ENCODE measurements around the gene SUPT20H.
A peak's percentile ranks its signal among the peaks of the same experiment; 100 is the strongest.
"Not testable (repeated sequence)": the region's sequence is repeated elsewhere in the genome, so short reads cannot be mapped to it uniquely, and the experiment has no call there.

SUPT20H gene

DNA sequence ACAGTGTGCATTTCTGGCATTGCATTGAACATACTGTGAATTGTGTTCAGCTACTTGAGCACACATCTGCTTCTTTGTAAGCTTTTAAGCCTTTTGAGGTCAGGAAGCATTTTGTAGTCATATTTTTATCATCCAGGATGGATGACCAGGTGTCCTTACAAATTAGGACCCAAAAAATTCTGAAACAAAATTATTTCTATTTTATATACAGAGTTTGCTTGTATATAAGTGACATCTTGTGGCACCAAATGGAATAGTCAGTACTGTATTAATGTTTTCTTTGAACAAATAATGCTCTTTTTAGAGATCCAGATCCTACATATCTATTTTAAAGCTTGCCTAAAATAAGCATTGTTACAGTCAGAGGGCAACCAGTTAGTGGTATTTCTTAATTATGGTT, 9.5 kb upstream of the SUPT20H start:
- DNase-seq: peak in 1 of 2 experiments; percentile 21

DNA sequence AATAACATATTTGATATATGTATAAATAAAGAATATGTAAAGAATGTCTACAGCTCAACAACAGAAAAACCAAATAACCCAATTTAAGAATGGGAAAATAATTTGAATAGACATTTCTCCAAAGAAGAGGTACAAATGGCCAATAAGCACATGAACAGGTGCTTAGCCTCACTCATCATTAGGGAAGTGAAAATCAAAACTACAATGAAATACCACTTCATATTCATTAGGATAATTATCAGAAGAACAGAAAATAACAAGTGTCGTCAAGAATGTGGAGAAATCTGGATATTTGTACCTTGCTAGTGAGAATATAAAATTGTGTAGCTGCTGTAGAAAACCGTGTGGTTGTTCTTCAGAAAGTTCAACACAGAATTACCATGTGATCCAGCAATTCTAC, 8.4 kb upstream of the SUPT20H start:
- DNase-seq: no peak

DNA sequence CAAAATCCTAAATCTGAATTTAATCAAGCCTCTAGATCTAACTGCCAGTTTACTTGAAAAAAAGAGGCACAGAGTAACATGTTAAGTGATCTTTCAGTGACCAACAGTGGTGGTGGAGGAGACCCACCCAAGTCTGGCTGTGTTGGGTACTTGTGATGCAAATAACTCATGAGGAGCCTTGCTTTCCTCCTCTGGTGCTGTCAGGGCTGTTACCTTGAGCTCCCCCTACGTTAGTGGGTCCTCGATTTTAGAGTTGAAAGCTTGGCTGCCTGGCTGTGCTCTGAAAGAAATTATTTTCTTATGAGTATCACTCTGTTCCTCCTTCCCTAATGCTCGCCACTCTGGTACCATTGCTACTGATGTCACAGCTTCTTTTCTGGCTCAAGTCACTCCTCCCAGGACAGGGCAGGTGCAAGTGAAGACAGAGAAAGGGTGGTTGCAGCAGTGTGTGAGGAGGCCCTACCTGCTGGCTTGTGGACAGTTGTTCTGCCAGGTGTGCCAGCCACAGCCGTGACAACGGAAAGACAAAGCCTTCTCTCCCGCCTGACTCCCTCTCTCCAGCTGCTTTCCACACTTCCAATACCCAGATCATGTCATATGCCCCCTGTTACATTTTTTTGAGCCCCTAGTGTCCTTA, 6.5 kb upstream of the SUPT20H start:
- DNase-seq: no peak

DNA sequence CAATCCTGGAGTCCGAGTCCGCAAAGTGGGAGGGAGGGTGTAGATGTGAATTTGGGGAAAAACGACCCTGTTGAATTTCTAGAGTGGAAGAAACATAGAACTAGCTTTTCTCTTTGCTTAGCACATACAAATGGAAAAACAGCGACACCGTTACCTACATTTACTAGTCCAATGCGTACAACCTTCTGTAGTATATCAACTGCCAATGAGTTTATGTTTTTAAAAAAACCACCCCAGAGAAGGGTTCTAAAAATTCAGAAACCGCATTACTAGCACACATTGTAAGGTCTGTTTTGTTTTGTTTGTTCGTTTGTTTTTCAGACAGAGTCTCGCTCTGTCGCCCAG, 332 bp upstream of the SUPT20H start:
- no peak for DNase-seq

DNA sequence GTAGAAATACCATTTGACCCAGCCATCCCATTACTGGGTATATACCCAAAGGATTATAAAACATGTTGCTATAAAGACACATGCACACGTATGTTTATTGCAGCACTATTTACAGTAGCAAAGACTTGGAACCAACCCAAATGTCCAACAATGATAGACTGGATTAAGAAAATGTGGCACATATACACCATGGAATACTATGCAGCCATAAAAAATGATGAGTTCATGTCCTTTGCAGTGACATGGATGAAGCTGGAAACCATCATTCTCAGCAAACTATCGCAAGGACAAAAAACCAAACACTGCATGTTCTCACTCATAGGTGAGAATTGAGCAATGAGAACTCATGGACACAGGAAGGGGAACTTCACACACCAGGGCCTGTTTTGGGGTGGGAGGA, 3.3 kb downstream of the SUPT20H start:
- DNase-seq: not testable (repeated sequence)

DNA sequence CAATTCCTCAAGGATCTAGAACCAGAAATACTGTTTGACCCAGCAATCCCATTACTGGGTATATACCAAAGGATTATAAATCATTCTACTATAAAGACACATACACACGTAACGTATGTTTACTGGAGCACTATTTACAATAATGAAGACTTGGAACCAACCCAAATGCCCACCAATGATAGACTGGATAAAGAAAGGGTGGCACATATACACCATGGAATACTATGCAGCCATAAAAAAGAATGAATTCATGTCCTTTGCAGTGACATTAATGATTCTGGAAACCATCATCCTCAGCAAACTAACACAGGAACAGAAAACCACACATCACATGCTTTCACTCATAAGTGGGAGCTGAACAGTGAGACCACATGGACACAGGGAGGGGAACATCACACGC, 6.4 kb downstream of the SUPT20H start:
- not testable (repeated sequence) for DNase-seq

DNA sequence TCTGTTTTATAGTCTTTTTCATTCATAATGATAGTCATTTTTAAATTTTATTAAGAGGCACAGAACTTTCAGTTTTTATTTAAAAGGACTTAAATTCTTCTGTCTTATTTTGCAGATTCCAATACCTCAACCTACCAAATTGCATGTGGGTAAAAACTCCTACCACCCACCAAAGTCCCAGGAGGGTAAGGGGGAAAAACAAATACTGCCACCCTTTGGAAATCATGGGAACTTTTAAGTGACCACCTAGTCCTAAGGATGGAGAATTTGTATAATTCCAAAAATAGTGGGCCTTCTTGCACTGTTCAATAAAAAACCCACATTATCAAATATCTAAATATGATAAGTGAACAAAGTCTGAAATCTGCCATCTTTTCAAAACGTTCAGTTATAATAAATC, 9.7 kb downstream of the SUPT20H start:
- no peak for DNase-seq

DNA sequence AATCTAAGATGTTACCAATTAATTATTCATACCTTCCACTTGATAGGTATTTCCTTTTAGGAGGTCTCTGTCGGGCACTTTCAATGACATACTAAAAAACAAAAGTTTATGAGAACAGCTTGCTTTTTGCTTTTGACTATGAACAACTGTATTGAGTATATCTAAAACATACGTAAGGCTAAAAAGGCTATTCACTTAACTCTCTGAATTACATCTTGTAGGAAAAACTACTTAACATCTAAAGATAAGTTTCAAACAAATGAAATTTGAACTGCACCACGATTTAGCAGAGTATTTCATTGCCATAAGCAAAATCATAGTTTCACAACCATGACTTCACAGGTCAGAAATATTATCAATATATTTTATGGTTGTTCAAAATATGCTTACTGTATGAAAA, 11.6 kb downstream of the SUPT20H start:
- no peak for DNase-seq

DNA sequence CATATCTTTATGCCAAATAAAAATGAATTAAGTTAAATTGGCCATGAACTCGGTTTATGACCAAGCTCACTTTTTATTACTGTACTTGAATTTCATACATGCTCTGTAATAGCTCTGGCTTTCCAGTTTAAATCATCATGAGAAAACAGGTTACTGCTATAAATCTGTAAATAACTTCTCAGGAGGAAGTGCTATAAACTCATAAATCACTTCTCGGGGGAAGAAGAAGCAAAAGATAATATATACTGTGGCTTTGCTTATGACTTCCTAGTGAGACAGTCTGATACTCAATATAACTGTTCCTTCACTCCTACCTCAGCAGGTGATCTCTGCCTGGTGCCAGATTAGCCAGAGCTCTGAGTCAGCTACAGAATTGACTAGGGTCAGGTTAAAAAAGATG, 12.5 kb downstream of the SUPT20H start:
- DNase-seq: no peak

DNA sequence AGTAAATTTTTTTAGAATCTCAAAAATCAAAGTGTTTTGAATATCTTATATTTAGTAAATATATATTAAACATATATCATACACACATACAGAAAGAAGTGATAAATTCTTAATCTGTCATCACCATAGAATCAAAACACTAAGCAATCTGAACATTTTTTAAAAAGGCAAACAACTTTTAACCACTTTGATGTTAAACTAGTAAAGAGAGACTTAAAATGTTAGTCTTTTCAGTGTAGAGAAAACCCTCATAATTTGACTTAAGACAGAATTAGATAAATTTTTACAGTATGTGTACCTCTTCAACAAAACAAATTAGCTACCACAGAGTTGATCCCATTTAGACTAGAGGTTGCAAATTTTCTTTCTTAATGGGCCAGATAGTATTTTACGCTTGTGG, 13.4 kb downstream of the SUPT20H start:
- DNase-seq: no peak

DNA sequence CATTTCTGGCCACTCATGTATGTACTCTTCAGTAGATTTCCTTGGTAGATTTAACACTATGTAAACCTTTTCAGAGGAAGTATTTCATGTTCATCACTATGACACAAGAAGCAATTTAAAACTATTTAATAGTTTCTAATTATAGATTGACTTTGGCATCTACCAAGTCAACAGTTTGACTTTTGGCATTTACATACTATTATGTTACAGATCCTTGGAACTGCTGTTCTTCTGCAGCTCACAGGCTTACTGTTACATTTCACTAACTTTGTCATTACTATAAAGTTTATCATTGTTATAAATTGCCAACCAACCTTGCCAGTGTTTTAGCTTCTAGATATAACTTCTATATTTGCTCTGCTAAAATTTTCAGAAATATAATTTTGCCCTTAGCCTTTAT, 18.7 kb downstream of the SUPT20H start:
- DNase-seq: no peak

DNA sequence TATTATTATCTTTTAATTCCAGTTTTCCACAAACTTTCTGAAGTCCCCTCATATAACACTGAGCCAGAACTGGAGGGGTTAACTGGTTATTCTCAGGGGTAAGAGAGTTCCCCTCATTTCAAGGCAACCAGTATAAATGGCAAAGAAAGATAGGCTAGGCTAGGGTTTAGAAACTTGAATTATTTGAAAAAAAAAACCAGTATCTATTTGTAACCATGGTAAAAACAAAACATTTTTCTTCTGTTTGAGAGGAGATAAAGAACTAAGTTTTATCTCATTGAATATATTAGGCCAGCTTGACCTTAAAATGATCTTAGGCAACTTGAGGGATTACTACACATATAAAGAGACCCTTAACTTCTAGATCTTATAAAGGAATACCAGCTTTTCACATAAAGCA, 19.6 kb downstream of the SUPT20H start:
- DNase-seq: no peak

DNA sequence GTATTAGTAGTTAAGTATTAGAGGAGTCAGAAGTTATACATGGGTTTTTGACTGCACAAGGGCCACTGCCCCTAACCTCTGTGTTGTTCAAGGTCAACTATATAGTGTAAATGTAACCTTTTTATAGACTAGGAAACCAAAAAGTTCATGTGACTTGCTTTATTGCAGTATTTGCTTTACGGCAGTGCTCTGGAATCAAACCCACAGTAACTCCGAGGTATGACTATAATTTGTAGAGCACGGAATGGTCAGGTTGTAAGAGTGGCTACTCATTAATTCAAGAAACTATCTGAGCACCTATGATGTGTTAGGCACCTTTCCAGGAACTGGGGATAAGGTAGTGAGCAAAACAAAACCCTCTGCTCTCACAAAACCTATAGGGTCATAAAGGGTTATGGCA, 22.2 kb downstream of the SUPT20H start:
- no peak for DNase-seq

DNA sequence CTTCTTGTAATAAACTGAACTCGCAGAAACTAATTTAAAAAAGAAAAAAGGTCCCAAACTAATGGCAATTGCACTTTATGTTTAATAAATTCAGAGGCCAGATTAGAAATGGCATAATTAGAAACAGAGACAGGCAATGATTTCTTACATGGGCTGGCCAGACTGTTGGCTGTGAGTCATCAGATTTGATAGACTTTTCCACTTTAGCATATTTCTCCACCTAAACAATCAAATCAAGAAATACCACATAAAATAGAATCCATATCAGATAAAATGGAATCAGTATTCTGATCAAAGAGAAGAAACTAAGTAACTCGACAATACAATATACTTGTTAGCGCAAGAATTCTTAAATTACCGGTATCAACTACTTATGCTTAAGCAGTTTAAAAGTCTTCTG, 29.9 kb downstream of the SUPT20H start:
- DNase-seq: no peak

DNA sequence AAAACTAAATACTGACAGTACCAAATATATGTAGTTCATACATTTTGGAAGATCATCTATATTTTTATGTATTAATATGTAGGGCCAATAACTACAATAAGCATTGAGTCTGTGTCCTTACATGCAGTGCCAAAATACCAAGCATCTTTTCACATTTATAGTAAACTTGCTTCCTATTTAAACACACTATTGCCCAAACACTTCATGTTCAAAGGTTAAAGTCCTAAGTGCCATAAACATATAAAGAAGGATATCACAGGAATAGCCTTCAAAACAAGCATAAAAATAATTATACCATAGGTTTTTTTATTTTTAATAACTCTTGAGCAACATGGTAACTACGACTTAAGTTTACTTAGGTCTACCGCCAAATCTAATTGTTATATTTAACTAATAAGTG, 31.8 kb downstream of the SUPT20H start:
- DNase-seq: no peak

DNA sequence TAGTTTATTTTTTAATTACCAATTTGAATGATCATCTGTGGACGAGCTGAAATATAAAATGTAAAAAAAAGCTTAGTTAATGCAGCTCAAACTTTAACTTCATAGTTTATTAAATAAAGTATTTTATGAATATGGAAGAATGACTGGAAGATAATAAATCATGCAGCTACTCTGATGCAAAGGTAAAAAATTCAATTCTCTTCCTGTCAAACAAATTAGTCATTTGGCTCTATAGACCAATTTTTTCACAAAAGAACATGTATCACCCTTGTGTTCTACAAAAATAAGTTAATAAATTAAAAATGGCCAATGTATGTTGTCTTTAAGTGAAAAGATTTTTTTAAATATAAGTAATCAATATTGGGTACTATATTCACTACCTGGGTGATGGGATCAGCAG, 32.7 kb downstream of the SUPT20H start:
- no peak for DNase-seq

DNA sequence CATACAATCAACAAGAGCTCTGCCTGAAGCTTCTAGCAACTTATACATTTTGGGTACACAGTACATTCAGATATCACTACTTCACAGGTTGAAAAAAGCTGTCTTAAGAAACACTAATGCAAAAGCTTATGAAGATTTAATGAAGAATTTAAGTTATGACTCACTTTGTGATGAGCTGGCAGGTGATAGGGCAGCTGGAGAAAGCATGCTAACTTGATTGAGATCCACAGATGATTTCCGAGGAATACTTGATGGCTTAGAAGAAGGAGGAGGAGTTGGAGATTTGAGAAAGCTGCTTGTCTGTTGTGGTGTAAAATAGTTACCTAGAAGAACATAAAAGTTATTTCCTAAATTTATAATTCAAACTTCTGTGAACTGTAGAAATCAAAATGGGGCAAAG, 35.6 kb downstream of the SUPT20H start:
- no peak for DNase-seq

DNA sequence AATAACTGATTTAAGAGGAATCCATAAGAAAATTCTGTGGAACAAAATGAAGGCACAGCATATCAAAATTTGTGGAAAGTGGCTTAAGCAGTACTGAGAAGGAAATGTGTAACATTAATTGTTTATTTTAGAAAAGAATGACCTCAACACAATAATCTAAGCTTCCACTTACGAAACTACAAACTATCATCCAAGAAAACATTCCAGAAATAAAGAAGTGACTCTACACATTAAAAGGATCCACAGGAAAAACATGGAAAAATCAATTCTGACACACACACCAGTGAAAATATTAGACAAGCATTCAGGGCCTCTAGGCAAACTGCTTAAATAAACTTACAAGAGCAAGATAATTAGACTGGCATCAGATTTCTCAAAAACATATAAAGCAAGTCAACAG, 44.9 kb downstream of the SUPT20H start:
- DNase-seq: no peak

DNA sequence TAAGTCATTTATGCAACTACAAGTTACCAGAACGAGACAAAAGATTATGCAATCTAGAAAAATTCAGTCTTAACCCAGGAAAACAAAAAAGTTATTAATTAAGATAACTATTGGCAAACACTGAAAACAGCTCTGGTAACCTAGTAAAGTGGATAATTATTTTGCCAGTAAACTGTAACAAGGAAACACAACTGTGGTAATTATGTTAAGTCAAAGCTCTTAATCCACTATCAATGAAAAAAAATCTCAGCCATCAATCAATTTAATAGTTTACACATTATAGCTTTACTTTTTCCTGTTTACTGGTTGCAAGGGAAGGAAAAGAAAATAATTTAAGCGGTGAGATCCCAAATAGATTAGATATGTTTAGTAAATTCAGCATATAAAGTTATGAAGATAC, 47.7 kb downstream of the SUPT20H start:
- no peak for DNase-seq

DNA sequence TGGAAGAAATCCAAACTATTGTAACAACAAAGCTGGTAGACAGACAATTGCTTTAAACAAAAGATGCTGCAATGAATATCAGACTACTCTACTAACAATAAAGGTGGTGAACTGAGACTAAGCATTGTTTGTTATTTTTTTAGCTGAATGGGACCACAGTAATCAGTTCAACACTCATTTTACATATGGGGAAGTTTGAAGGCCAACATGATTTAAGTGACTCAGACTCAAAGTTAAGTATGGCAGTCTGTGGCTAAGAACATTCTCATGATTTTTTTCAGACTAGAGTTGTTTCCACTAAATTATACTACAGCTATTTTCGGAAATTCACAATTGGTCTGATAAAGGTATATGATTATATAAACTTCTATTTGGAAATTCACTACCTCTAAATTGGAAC, 48.5 kb downstream of the SUPT20H start:
- no peak for DNase-seq

DNA sequence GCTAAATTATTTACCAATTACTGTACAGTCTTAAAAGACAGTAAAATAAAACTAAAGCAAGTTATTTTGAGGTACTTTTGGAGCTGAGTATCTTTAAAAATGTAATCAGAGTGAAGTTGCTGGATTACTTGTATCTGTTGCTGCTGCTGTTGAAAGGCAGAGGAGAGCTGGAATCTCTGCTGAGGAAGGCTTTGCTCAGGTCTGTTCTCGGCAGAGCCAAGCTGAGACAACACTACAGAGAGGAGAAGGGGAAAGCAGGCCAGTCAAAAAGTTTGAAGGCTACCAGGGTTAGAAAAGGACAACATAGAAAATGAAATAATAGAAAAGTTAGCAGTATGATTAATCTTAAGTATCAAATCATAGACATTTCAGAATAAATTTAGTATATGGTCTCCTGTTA, 49.1 kb downstream of the SUPT20H start:
- DNase-seq: no peak

DNA sequence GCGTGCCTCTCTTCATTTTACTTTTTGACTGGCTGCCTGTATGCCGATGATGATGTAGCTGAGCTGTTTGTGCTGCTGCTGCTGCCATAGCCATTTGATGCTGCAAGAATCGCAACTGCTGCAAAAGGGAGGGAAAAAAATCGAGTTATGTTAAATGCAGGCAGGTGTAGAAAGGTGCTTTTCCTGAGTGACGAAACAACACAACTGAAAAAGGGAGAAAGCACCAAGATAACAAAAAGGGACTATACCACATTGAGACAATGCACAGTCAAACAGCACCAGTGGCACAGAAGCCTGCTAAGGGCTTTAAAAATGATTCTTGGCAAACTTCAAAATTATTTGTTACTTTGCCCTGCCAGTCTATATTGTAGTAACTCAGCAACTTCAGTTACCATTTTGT, 49.8 kb downstream of the SUPT20H start:
- DNase-seq: no peak

DNA sequence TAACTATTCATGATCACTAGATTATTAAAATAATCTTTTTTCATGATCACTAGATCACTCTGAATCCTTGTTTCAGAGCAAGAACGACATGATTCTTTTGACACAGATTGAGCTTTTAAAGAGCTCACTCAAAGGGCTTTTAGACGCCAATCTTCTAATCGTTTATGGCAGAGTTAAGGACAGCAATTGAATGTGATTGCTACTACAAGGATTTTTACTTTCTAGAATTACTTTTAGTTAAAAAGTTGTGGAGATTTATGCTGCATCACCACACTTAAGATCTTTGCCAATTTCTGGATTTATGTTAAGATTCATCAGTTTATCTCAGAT, 57.6 kb downstream of the SUPT20H start:
- DNase-seq: no peak

DNA sequence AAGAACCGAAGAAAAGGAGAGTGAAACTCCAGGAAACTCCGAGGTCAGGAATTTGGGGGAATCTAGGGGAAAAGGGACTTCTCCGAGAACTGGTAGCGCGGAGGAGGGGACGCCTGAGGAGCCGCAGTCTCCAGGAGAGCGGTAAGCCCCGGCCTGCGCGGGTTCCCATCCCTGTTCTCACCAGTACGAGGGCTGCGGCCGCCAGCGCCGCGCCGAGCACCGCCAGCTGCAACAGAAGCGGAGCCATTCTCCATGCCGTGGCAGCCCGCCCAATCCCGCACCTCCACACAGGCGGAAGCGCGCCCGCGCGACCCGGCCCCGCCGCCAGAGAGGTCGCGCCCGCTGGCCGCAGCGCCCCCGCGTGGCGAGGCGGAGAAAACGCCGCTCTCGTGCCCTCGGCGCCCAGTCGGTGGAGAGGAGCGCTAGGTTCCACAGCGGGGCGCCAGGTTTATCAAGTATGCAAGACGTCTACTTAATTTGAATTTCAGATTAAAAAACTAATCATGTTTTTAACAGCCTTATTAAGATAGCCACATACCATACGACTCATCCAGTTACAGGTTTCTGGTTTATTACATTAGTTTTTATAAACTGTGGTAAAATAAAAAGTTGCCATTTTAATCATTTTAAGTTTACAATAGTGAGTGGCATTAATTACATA, 60.3 kb downstream of the SUPT20H start, which contains the start of gene ALG5:
TSS of gene ALG5 (minus strand) at position 287 of the 661 bp plus-strand sequence. CDS start at position 247, 40 bp downstream.
- peak; percentile 65 to 86 for DNase-seq

DNA sequence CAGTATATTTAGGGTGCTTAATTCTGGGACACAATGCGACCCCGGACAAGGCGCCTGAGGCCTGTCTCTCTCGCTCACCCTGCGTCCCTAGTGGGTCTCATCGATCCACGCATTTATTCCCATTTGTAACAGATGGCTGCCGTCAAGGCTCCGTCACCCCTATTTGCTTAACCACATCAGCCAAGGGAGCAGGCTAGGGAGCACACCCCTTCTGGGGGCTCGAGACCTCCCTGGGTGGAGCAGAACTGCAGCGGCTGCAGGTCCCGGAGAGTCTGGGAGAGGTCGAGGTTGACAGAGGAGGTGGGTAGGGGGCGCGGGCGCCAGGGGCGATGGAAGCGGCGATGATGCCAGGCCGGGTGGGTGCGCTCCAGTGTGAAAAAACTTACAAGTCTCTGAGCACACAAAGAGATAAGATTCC, 60.9 kb downstream of the SUPT20H start:
- DNase-seq: peak; percentile 34 to 47
